Bladder microvascular endothelial cell (primary cell): ENCODE results near the gene ATP6V0C. TPM values are rescaled to one million over a fixed set of nuclear protein-coding genes. Genes with fewer than 3 reads are reported as not detected.

Source experiments
- total RNA-seq: library from RNA; depleted of rRNA; stranded (reverse); fragments of >200 nt; gene quantifications from 2 replicates; pipeline ENCODE4 v1.2.3, GENCODE V29; 2014

The ATP6V0C gene
- total RNA-seq, result 5.7 and 17.4 TPM in 2 replicates

GRCh38 chr16:2513405-2514332 lies at the start of gene ATP6V0C:
TSS of gene ATP6V0C (plus strand) at chr16:2513952. CDS start at chr16:2514104, 152 bp downstream.

GRCh38 chr16:2471016-2471652 lies 42.6 kb upstream of the ATP6V0C start, which contains the start of gene NTN3:
TSS of gene NTN3 (plus strand) at chr16:2471297. CDS start at chr16:2471702, 405 bp downstream.

GRCh38 chr16:2474877-2475412 lies 38.8 kb upstream of the ATP6V0C start, which contains the start of gene TBC1D24:
TSS of gene TBC1D24 (plus strand) at chr16:2475127. CDS start at chr16:2496149, 21,022 bp downstream.

GRCh38 chr16:2520097-2520783 lies 6.5 kb downstream of the ATP6V0C start, which contains the start of gene AMDHD2:
TSS of gene AMDHD2 (plus strand) at chr16:2520371. CDS start at chr16:2520459, 88 bp downstream.

GRCh38 chr16:2531371-2531695 lies 17.6 kb downstream of the ATP6V0C start, which contains the start of gene CEMP1:
TSS of gene CEMP1 (minus strand) at chr16:2531408. CDS start at chr16:2531073, 335 bp downstream.

GRCh38 chr16:2537451-2538379 lies 24.0 kb downstream of the ATP6V0C start, which contains the start of gene PDPK1:
TSS of gene PDPK1 (plus strand) at chr16:2538021. CDS start at chr16:2538113, 92 bp downstream.

Other genes starting within 250 kb of the ATP6V0C start
- 42.6 and 62.1 TPM in 2 replicates for gene RNPS1, start 245.8 kb upstream of the ATP6V0C start, total RNA-seq
- gene ABCA3, start 173.2 kb upstream of the ATP6V0C start, total RNA-seq, result 19.4 and 67.6 TPM in 2 replicates
- gene CCNF, start 84.5 kb upstream of the ATP6V0C start, total RNA-seq, result 22.8 and 41.6 TPM in 2 replicates
- gene TEDC2, start 53.8 kb upstream of the ATP6V0C start, total RNA-seq, result 5.9 and 7.1 TPM in 2 replicates
- gene NTN3, start 42.7 kb upstream of the ATP6V0C start, total RNA-seq, result 0.13 TPM in 1 of 2 replicates, not detected in the other
- gene TBC1D24, start 38.8 kb upstream of the ATP6V0C start, total RNA-seq, result 6.5 and 19.8 TPM in 2 replicates
- gene AMDHD2, start 6.4 kb downstream of the ATP6V0C start, total RNA-seq, result 32.9 and 54.7 TPM in 2 replicates
- not detected in 2 replicates for gene CEMP1, start 17.5 kb downstream of the ATP6V0C start, total RNA-seq
- gene PDPK1, start 24.1 kb downstream of the ATP6V0C start, total RNA-seq, result 16.5 and 22.6 TPM in 2 replicates
- 21.2 and 24.5 TPM in 2 replicates for gene KCTD5, start 168.6 kb downstream of the ATP6V0C start, total RNA-seq
- 0.16 and 0.19 TPM in 2 replicates for gene PRSS27, start 206.3 kb downstream of the ATP6V0C start, total RNA-seq
- 25.3 and 76.9 TPM in 2 replicates for gene SRRM2, start 238.7 kb downstream of the ATP6V0C start, total RNA-seq